Right lobe of liver (tissue), 6 donors: ENCODE data around the gene ANAPC4. TPM values are rescaled to one million over a fixed set of nuclear protein-coding genes. Genes with fewer than 3 reads are reported as not detected.
"Not testable (repeated sequence)": the region's sequence is repeated elsewhere in the genome, so short reads cannot be mapped to it uniquely, and the experiment has no call there.

Source experiments
- ATAC-seq, 4 donors: fragments of 200-7000 bp; cut with Tn5 transposase; one replicate each; pipeline ENCODE4 v1.9.1; 2020; ENCODE audit warnings: mild to moderate bottlenecking in 4 of 4, moderate library complexity in 4 of 4
- DNase-seq, 3 donors: peaks; one replicate each; pipeline ENCODE4 v3.0.0-alpha.2; 2020
- H3K27ac ChIP-seq, 3 donors: fragments of 200-600 bp; one replicate each; pipeline ENCODE4 v1.8.0; 2022
- H3K27me3 ChIP-seq, 2 donors: fragments of 200-600 bp; one replicate each; pipeline ENCODE4 v1.8.0; 2022
- H3K36me3 ChIP-seq, 4 donors: fragments of 200-600 bp; sonication (generic) in 1 of 4; one replicate each; pipeline versions ENCODE4 v1.5.1 to v1.8.0; 2017 to 2022; ENCODE audit warnings: control low read depth in 1 of 4
- H3K4me1 ChIP-seq, 4 donors: fragments of 200-600 bp; sonication (generic) in 1 of 4; one replicate each; pipeline versions ENCODE4 v1.5.1 to v1.8.0; 2017 to 2022; ENCODE audit warnings: control low read depth in 1 of 4
- H3K4me3 ChIP-seq, 3 donors: fragments of 200-600 bp; one replicate each; pipeline ENCODE4 v1.8.0; 2022
- H3K9me3 ChIP-seq, 4 donors: fragments of 200-600 bp; sonication (generic) in 1 of 4; one replicate each; pipeline versions ENCODE4 v1.5.1 to v1.8.0; 2017 to 2022; ENCODE audit warnings: control low read depth in 1 of 4
- CTCF ChIP-seq, 4 donors: fragments of 200-600 bp in 3 of 4; fragments of 450-650 bp in 1 of 4; IDR thresholded peaks; one replicate each; pipeline versions ENCODE4 v1.5.1 to v1.8.0; 2016 to 2022; ENCODE audit warnings: antibody characterized with exemption in 4 of 4, mild to moderate bottlenecking in 2 of 4
- POLR2A ChIP-seq: fragments of 450-650 bp; IDR thresholded peaks from one replicate; pipeline ENCODE4 v1.6.1; 2017; ENCODE audit warnings: antibody characterized with exemption, mild to moderate bottlenecking
- WGBS: methylation state at CpG from one replicate; pipeline ENCODE4 v1.1.6; 2018; ENCODE audit warnings: low coverage, low lambda C conversion rate; ENCODE audit not compliant: insufficient coverage; ENCODE audit errors: missing lambda C conversion rate; 5-methylcytosine and 5-hydroxymethylcytosine counted together
- intact Hi-C, 2 donors: fragments of 100-400 bp; cut with DNase I; formaldehyde crosslinking; loops; one replicate each; pipeline versions ENCODE4 v1.11.2 to v1.14.1; 2022
- long read RNA-seq: library from polyadenylated mRNA; unstranded; transcript quantifications from one replicate; pipeline ENCODE4 v2.0.0, GENCODE V29; 2019
- total RNA-seq, 6 experiments: library from RNA; depleted of rRNA in 2 of 6; stranded (reverse); fragments of >200 nt in 2 of 6; fragmentation: NEBNext Ultra II Directional in 3 of 6; extraction: Animal tissue kit (Norgen Biotek cat#: 25700) in 3 of 6; gene quantifications; one replicate each; pipeline versions ENCODE4 v1.1.0 to v1.2.4, GENCODE V29; 2016 to 2023
- donor health status: DM: no; HTN: yes; CAD: no.
- donor health status: DM: no; HTN: no; CAD: no.
- donor health status: DM: no; HTN: no; CAD: no.
- donor health status: DM: no; HTN: yes; CAD: no.
- donor health status: DM: no; HTN: yes; CAD: no.

ANAPC4 gene
- 10 to 100 TPM in 5 of 6 experiments, 1 to 10 TPM in 1; 7.2 to 13.9 (median 11.4) TPM for total RNA-seq
- long read RNA-seq, partial matches to known transcripts = 1 of 2 reads
- long read RNA-seq, other reads (novel, unspliced or antisense) = 1 of 2 reads

GRCh38 chr4:25376754-25377571 lies at the start of gene ANAPC4:
ANAPC4 (plus strand) TSS chr4:25377263; CDS start chr4:25377428, 165 bp downstream.
- peaks cover 0 to 11% (median 0%) of the 10 kb centered on the region in 4 donors for H3K36me3 ChIP-seq
- ATAC-seq (peak; percentile 95 to 98 (median 96)), DNase-seq (peak; percentile 99 to 100 (median 99))
- WGBS = 0% methylated on average over 11 of the region's 74 CpGs
- no peaks in the 10 kb centered on the region for H3K27me3 ChIP-seq
- peak within 1 kb of the TSS; percentile 32 to 63 (median 49) for H3K27ac ChIP-seq
- no peaks in the 10 kb centered on the region for H3K9me3 ChIP-seq
- intact Hi-C loops = no loop called here
- peaks cover 0 to 15% (median 6%) of the 10 kb centered on the region in 4 donors for H3K4me1 ChIP-seq
- TF ChIP-seq CTCF (IDR thresholded peaks at IDR 0.05) (peak in 3 of 4 donors; percentile 9 to 20 (median 10)), POLR2A (peak; percentile 79)
- H3K4me3 ChIP-seq = peak within 1 kb of the TSS; percentile 86 to 94 (median 93)

- DNase-seq, intact Hi-C loops, H3K36me3 ChIP-seq, H3K4me1 ChIP-seq, H3K27me3 ChIP-seq, H3K27ac ChIP-seq, ATAC-seq, H3K4me3 ChIP-seq, H3K9me3 ChIP-seq: not testable (repeated sequence)
- 83% methylated on average over 3 of the region's 3 CpGs for WGBS
These were observed 48.6 kb upstream of the ANAPC4 start for GRCh38 chr4:25328463-25328862.

GRCh38 chr4:25330335-25330734 lies 46.7 kb upstream of the ANAPC4 start:
- Histone ChIP-seq H3K27ac (no peak overlapping the region), H3K27me3 (no peaks in the 10 kb centered on the region), H3K36me3 (no peaks in the 10 kb centered on the region), H3K9me3 (no peaks in the 10 kb centered on the region), H3K4me3 (no peak overlapping the region), H3K4me1 (peaks cover 0 to 9% (median 0%) of the 10 kb centered on the region in 4 donors)
- ATAC-seq (peak in 3 of 4 donors; percentile 30 to 60 (median 57)), DNase-seq (no peak)
- intact Hi-C loops = no loop called here
- 46% methylated on average over 1 of the region's 1 CpG for WGBS
- TF ChIP-seq CTCF (IDR thresholded peaks at IDR 0.05) (no peak), POLR2A (no peak)

GRCh38 chr4:25330905-25331808 lies 45.9 kb upstream of the ANAPC4 start:
- peak; percentile 24 to 71 (median 52) for ATAC-seq
- H3K27ac ChIP-seq = peak overlapping the region in 1 of 3 donors; percentile 19

More at GRCh38 chr4:25330905-25331808, 45.9 kb upstream of the ANAPC4 start:
- Histone ChIP-seq H3K4me1 (peaks cover 0 to 9% (median 0%) of the 10 kb centered on the region in 4 donors), H3K27me3 (no peaks in the 10 kb centered on the region), H3K36me3 (no peaks in the 10 kb centered on the region), H3K9me3 (no peaks in the 10 kb centered on the region), H3K4me3 (no peak overlapping the region)
- intact Hi-C loops = no loop called here
- TF ChIP-seq CTCF (IDR thresholded peaks at IDR 0.05) (no peak), POLR2A (no peak)
- no peak for DNase-seq
- 56% methylated on average over 12 of the region's 12 CpGs for WGBS
